SK-N-SH (cell line): ENCODE data around the gene VPS18. TPM values are rescaled to one million over a fixed set of nuclear protein-coding genes. Genes with fewer than 3 reads are reported as not detected.

Experiments used
- CTCF ChIA-PET: fragments of 300-600, 350-600 bp; formaldehyde crosslinking; extraction: SDS; loops from one replicate; lab custom pipeline; 2021; lab: Yijun Ruan, JAX
- POLR2A ChIA-PET: fragments of 350-600 bp; sonication (Branson Sonifier 250); formaldehyde crosslinking; extraction: SDS; loops from one replicate; lab custom pipeline; 2020; ENCODE audit warnings: antibody characterized with exemption, inconsistent platforms; lab: Yijun Ruan, JAX
- DNase-seq: peaks from one replicate; pipeline ENCODE4 v3.0.0; 2012
- H2AFZ ChIP-seq: fragments of 200-600 bp; sonication (generic); 2 replicates; pipeline ENCODE4 v1.8.1; 2016; ENCODE audit warnings: antibody characterized with exemption, mild to moderate bottlenecking, low read depth
- H3F3A ChIP-seq: fragments of 200-600 bp; sonication (generic); replicated peaks from 2 replicates; pipeline ENCODE3; 2016; ENCODE audit warnings: antibody characterized with exemption, mild to moderate bottlenecking; ENCODE audit not compliant: insufficient read depth
- H3K27ac ChIP-seq, 2 experiments: fragments of 200-500 bp in 1 of 2; fragments of 200-600 bp in 1 of 2; sonication (Bioruptor generic) in 1 of 2; sonication (generic), shearing (Covaris generic) in 1 of 2; 2 replicates each; pipeline versions ENCODE4 v1.5.1 to v1.6.1; 2014 to 2016; ENCODE audit warnings: low read depth in 2 of 2, inconsistent platforms in 1 of 2, low read length in 1 of 2, mild to moderate bottlenecking in 1 of 2, mixed read lengths in 1 of 2
- H3K27me3 ChIP-seq: fragments of 200-600 bp; sonication (generic), shearing (Covaris generic); 2 replicates; pipeline ENCODE4 v1.6.1; 2016; ENCODE audit warnings: mixed run types; ENCODE audit not compliant: insufficient read depth
- H3K36me3 ChIP-seq, 2 experiments: fragments of 200-500 bp in 1 of 2; fragments of 200-600 bp in 1 of 2; sonication (Bioruptor generic) in 1 of 2; sonication (generic) in 1 of 2; replicated peaks in 1 of 2; 2 replicates each; pipeline versions ENCODE3 to v1.5.1; 2014 to 2016; ENCODE audit warnings: low read length in 1 of 2, mild to moderate bottlenecking in 1 of 2; ENCODE audit not compliant: insufficient read depth in 2 of 2, control insufficient read depth in 1 of 2
- H3K4me1 ChIP-seq, 2 experiments: fragments of 200-500 bp in 1 of 2; fragments of 200-600 bp in 1 of 2; sonication (Bioruptor generic) in 1 of 2; sonication (generic), shearing (Covaris generic) in 1 of 2; 2 replicates each; pipeline versions ENCODE4 v1.5.1 to v1.6.1; 2014 to 2016; ENCODE audit warnings: low read depth in 1 of 2, low read length in 1 of 2, mixed run types in 1 of 2; ENCODE audit not compliant: insufficient read depth in 2 of 2, control insufficient read depth in 1 of 2
- H3K4me2 ChIP-seq: fragments of 200-600 bp; sonication (generic), shearing (Covaris generic); 2 replicates; pipeline ENCODE4 v1.6.1; 2017; ENCODE audit warnings: mixed run types
- H3K4me3 ChIP-seq, 2 experiments: fragments of 200-500 bp in 1 of 2; fragments of 200-600 bp in 1 of 2; sonication (Bioruptor generic) in 1 of 2; sonication (generic), shearing (Covaris generic) in 1 of 2; 2 replicates each; pipeline versions ENCODE4 v1.5.1 to v1.8.1; 2014 to 2016; ENCODE audit warnings: low read depth in 2 of 2, inconsistent platforms in 1 of 2, low read length in 1 of 2, mild to moderate bottlenecking in 1 of 2, mixed read lengths in 1 of 2, moderate library complexity in 1 of 2
- H3K79me2 ChIP-seq: fragments of 200-600 bp; sonication (generic); 2 replicates; pipeline ENCODE4 v1.8.1; 2017; ENCODE audit warnings: mild to moderate bottlenecking; ENCODE audit not compliant: insufficient read depth
- H3K9ac ChIP-seq: fragments of 200-600 bp; sonication (generic); 2 replicates; pipeline ENCODE4 v1.6.1; 2017; ENCODE audit warnings: mixed run types
- H3K9me2 ChIP-seq: fragments of 200-600 bp; sonication (generic); 2 replicates; pipeline ENCODE4 v1.6.1; 2017; ENCODE audit warnings: mixed run types
- H3K9me3 ChIP-seq: fragments of 200-600 bp; sonication (generic); 2 replicates; pipeline ENCODE4 v1.6.1; 2017; ENCODE audit warnings: mixed run types, mild to moderate bottlenecking, moderate library complexity
- H4K20me1 ChIP-seq: fragments of 200-600 bp; sonication (generic); 2 replicates; pipeline ENCODE4 v1.6.1; 2017; ENCODE audit warnings: mild to moderate bottlenecking, mixed run types; ENCODE audit not compliant: insufficient read depth
- CTCF ChIP-seq: fragments of 200-600 bp; sonication (generic); IDR thresholded peaks from 2 replicates; pipeline ENCODE4 v1.6.1; 2017; ENCODE audit warnings: antibody characterized with exemption, mild to moderate bottlenecking, moderate library complexity
- JUND ChIP-seq: IDR thresholded peaks from 2 replicates; pipeline ENCODE4 v1.4.0; 2012
- MEF2A ChIP-seq: IDR thresholded peaks from 2 replicates; pipeline ENCODE4 v1.4.0; 2012; ENCODE audit warnings: low read depth, borderline replicate concordance
- MXI1 ChIP-seq: IDR thresholded peaks from 2 replicates; pipeline ENCODE4 v1.6.1; 2012; ENCODE audit warnings: mild to moderate bottlenecking, low read depth, low read length, improper control_type of control experiment
- NFIC ChIP-seq: IDR thresholded peaks from 2 replicates; pipeline ENCODE4 v1.4.0; 2012; ENCODE audit warnings: borderline replicate concordance
- NRF1 ChIP-seq: IDR thresholded peaks from 2 replicates; pipeline ENCODE4 v1.6.1; 2012; ENCODE audit warnings: low read depth, mild to moderate bottlenecking, low read length
- PBX3 ChIP-seq: IDR thresholded peaks from 2 replicates; pipeline ENCODE4; 2012
- POLR2AphosphoS5 ChIP-seq: IDR thresholded peaks from 2 replicates; pipeline ENCODE4 v1.6.1; 2012; ENCODE audit warnings: low read depth, low read length
- RAD21 ChIP-seq: IDR thresholded peaks from 2 replicates; pipeline ENCODE4 v1.6.1; 2012; ENCODE audit warnings: mild to moderate bottlenecking, low read length
- RCOR1 ChIP-seq: fragments of 150-350 bp; IDR thresholded peaks from 2 replicates; pipeline ENCODE4 v1.6.1; 2017; ENCODE audit warnings: antibody characterized with exemption, low read length
- SIN3A ChIP-seq: IDR thresholded peaks from 2 replicates; pipeline ENCODE4 v1.6.1; 2012; ENCODE audit warnings: low read depth, mild to moderate bottlenecking, low read length, moderate library complexity, borderline replicate concordance
- SMC3 ChIP-seq: IDR thresholded peaks from 2 replicates; pipeline ENCODE4 v1.6.1; 2012; ENCODE audit warnings: low read depth, low read length, improper control_type of control experiment
- WGBS: methylation state at CpG from one replicate; pipeline ENCODE4 v1.1.6; 2017; ENCODE audit warnings: low lambda C conversion rate; 5-methylcytosine and 5-hydroxymethylcytosine counted together
- polyA plus RNA-seq, 3 experiments: library from polyadenylated mRNA; depleted of rRNA; stranded (reverse); fragments of >200 nt; gene quantifications; 2 replicates each; pipeline ENCODE4 v1.2.3, GENCODE V29; 2012

Gene VPS18
- polyA plus RNA-seq, 1 of the 3 experiments (the other 2 are of a cell fraction) = 14.1 TPM

GRCh38 chr15:40906091-40906990 lies 12.1 kb downstream of the VPS18 start:
- Histone ChIP-seq H3K9me3 (no peaks in the 10 kb centered on the region), H3K27me3 (no peaks in the 10 kb centered on the region), H3K27ac (peak overlapping the region; percentile 74 to 86), H3K36me3 (peaks cover 0 to 14% of the 10 kb centered on the region in 2 experiments), H3K4me1 (peaks cover 12 to 42% of the 10 kb centered on the region in 2 experiments; a peak in 3 of 4 replicates), H3K79me2 (peaks cover 5% of the 10 kb centered on the region; the same call in 1 of the 2 replicates), H3K4me2 (peak overlapping the region; percentile 93), H3K4me3 (peak overlapping the region; percentile 43 to 57), H3K9me2 (no peaks in the 10 kb centered on the region), H3F3A (peaks cover 39% of the 10 kb centered on the region), H2AFZ (peak overlapping the region; percentile 79; the same call in 1 of the 2 replicates), H3K9ac (peak overlapping the region; percentile 41; the same call in 1 of the 2 replicates), H4K20me1 (peaks cover 14% of the 10 kb centered on the region; the same call in 1 of the 2 replicates)
- POLR2A ChIA-PET = interaction anchor here (0.7 to 1.2 kb wide), 4 partner anchors 35 to 278 kb away, joined by 3 to 5 read pairs (median 4); partner anchors contain the start of gene CHAC1
- CTCF ChIA-PET = interaction anchor here (0.6 to 23.8 kb wide), 37 partner anchors 10 to 424 kb away, joined by 3 to 675 read pairs (median 4); partner anchors contain the start of genes CHAC1, DLL4 and VPS18
- TF ChIP-seq RAD21 = peak; percentile 70
- TF ChIP-seq POLR2AphosphoS5 = 0 out of 2 replicates have a peak, but pooled peaks have one; percentile 15
- no peak for TF ChIP-seq NRF1
- no peak for TF ChIP-seq MEF2A
- TF ChIP-seq MXI1 = peak; percentile 52; the same call in 1 of the 2 replicates
- TF ChIP-seq NFIC = peak; percentile 55; the same call in 1 of the 2 replicates
- no peak for TF ChIP-seq JUND
- peak; percentile 72 for TF ChIP-seq CTCF
- TF ChIP-seq RCOR1 = 0 out of 2 replicates have a peak, but pooled peaks have one; percentile 23
- peak; percentile 32; the same call in 1 of the 2 replicates for TF ChIP-seq SIN3A
- TF ChIP-seq SMC3 = peak; percentile 61
- peak; percentile 21; the same call in 1 of the 2 replicates for TF ChIP-seq PBX3
- peak; percentile 95 for DNase-seq
- WGBS = 14% methylated on average over 9 of the region's 36 CpGs
